HG03439 (cell line): ENCODE results near the gene C2.
A peak's percentile ranks its signal among the peaks of the same experiment; 100 is the strongest.

Experiments used
- ATAC-seq: cut with Tn5 transposase; IDR thresholded peaks from one replicate; pipeline ENCODE4 v1.9.1; 2021; ENCODE audit warnings: mild to moderate bottlenecking, moderate library complexity; ENCODE audit not compliant: unreplicated experiment

C2 gene

DNA sequence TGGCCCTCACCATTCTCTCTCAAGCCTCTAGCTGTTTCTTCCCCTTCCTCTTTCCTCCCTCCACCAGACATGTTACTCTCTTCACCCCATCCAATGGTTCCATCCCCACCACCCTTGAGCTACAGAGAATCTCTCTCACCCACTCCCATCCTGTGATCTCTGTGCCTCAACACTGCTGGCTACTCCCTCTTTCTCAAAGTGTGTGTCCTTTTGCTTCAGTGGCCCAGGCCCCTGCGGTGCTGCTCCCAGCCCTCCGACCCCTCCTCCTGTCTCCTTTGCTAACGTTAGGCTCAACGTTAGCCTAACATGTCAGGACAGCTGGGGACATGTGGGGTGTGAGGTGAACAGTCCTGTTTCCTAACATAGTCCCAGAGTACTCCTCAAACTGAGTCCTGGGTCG lies 25.4 kb downstream of the C2 start:
- ATAC-seq, result no peak

DNA sequence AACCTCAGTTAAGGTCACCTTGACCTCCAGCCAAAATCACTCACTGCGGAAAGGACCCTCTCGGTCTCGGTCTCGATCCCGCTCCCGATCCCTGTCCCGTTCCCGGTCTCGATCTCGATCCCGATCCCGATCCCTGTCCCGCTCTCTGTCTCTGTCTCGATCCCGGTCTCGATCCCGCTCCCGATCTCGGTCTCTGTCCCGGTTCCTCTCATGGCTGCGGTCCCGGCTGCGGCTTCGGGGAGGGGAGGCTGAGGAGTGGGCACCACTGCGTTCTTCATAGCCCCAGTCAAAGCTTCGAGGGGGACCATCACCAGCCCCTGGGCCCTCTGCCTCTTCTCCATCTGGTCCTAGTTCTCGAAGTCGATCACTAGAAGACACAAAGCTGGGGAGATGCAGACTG lies 27.0 kb downstream of the C2 start:
- no peak for ATAC-seq

DNA sequence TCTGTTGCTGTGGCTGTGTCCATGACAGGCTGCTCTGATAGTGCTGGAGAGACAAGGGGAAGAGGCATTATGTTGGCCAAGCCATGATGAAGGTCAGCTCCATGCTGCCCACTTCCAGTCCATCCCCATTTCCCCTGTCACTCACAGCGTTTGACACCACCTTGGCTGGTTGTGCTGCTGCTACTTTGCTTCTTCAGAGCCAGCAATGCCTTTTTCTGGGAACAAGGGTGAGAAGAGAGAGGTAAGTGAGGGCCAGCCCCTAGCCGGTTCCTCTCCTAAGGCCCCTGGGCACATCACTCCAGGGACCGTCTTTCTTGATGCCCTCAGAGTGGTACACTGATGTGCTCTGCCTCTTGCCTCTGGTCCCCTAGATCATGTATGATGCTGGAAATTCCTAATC lies 29.3 kb downstream of the C2 start:
- no peak for ATAC-seq

DNA sequence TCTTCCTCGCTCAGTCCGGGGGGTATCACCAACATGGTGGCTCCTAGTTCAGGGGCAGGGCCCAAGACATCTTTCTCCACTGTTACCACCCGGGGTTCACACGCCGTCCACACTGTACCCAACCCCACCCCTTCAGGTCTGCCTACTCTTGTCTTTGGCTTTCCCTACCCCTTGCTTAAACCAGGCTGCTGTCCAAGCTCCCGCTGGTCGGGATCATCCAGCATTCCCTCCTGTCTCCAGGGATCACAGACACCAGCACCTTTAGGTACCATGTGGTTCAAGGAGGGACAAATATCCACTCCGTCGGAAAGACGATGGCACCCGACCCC lies 30.9 kb downstream of the C2 start:
- ATAC-seq, result peak; percentile 7

DNA sequence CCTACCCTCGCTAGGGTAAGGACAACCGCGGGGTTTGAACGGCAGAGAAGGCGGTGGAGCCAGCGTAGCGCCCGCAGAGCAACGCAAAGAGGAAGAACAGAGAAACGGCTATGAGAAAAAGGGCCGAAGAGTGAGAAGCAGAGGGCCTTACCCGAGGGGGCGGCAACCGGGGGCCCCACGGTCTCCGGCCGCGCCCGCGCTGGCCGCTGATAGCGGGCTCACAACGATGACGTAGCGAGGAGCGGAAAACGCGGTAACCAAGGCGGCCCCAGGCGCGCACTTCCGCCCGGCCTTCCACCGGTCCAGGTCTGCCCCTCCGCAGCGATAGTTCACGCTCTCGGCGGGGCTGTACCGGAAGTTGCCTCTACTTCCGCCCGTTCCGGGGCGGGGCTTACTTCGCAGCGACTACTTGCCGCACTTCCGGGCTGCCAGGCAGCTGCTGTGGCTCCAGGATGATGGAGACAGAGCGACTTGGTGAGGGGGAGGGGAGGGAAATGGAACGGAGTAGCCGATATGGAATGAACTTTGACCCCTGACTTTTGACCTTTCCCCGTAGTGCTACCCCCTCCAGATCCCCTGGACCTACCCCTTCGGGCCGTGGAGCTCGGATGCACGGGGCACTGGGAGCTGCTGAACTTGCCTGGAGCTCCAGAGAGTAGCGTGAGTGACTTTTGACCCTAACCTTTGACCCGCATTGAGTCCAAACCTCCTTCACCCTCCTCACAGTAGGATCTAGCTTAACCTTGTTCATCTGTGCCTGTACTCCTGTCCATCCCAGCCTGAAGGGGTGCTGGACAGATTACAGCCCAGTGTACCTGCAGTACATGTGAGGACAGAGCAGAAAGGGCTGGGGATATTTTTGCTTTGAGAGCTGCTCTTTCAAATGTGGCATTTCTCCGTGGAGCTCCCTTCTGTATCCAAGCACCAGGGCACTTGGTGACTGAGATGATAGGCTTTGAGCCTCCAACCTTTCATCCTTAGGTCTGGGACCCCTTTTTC lies 31.5 kb downstream of the C2 start, which contains the start of the genes NELFE and SKIC2:
NELFE (minus strand) TSS at position 231 of the 999 bp plus-strand sequence. CDS start 525 bp downstream, outside the sequence.
SKIC2 (plus strand) TSS at position 435 of the 999 bp plus-strand sequence; CDS start at position 453, 18 bp downstream.
- peak; percentile 94 for ATAC-seq

DNA sequence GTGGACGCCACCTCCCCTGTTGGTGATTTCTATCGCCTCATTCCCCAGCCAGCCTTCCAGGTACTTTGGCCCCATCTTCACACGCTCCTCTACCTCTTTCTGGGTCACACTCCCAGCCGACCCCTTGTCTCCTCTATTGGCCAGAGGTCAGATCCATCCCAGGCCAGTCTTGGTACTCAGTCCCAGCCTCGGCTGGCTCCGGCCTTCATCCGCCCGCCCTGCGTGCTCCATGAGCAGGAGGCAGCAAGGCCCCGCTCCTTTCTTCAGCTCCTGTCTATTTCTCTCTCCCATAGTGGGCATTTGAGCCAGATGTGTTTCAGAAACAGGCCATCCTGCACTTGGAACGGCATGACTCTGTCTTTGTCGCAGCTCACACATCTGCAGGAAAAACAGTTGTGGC lies 34.1 kb downstream of the C2 start:
- ATAC-seq, result no peak

DNA sequence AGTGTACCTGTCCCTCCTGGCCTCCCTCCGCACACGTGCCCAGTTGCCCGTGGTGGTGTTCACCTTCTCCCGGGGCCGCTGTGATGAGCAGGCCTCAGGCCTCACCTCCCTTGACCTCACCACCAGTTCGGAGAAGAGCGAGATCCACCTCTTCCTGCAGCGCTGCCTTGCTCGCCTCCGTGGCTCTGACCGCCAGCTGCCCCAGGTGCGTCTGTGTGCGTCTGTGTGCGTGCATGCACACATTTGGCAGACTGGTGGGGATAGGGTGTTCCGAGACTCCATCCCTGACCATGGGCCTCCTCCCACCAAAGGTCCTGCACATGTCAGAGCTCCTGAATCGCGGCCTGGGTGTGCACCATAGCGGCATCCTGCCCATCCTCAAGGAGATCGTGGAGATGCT lies 36.4 kb downstream of the C2 start:
- ATAC-seq, result no peak

DNA sequence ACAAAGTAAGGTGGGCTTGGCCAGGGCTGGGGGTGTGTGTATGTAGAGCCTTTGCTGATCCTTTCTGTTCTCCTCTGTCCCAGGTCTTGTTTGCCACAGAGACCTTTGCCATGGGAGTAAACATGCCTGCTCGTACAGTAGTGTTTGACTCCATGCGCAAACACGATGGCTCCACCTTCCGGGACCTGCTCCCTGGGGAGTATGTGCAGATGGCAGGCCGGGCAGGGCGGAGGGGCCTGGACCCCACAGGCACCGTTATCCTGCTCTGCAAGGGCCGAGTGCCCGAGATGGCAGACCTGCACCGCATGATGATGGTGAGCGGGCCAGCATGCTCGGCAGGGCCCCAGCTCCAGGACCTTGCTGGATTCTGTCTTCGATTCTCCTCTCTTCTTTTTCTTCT lies 38.2 kb downstream of the C2 start:
- no peak for ATAC-seq

DNA sequence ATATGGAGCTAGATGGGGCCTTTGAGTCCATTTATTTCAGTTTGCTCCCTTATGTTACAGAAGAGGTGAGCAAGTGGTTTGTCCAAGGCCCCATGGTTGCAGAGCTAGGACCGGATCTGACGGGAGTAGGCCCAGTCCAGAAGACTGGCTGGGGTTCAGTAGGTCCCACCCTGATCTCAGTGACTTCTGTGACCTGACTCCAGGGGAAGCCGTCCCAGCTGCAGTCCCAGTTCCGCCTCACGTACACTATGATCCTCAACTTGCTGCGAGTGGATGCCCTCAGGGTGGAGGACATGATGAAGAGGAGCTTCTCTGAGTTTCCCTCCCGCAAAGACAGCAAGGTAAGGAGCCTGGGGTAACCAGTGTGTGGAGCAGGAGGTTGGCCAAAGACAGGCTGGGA lies 39.0 kb downstream of the C2 start:
- no peak for ATAC-seq

DNA sequence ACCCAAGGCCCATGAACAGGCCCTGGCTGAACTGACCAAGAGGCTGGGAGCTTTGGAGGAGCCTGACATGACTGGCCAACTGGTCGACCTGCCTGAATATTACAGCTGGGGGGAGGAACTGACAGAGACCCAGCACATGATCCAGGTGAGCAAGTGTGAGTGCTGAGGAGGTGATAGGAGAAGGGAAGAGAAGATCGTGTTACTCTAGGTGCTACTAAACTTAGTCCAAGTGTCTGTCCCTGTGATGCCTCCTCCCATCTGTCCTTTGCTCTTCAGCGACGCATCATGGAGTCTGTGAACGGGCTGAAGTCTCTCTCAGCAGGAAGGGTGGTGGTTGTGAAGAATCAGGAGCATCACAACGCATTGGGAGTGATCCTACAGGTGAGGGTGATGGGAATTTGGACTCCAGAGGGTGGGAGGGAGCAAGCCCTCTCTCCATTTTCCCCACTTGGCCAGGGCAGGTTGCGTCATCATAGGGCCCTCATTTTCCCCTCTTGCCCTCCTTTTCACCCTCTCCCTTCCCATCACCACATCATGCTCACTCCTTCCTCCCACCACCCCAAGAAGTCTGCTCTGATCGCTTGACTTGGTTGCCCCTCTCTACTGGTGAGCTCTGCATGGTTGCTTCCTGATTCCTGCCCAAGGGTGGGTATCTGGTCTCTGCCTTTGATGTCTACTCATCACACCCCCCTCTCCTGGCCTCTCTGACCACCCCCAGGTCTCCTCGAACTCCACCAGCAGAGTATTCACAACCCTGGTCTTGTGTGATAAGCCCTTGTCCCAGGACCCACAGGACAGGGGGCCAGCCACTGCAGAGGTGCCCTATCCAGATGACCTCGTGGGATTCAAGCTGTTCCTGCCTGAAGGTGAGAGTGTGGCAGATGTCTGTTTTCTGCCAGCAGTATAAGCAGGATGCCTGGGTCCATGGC lies 39.7 kb downstream of the C2 start:
- ATAC-seq, result no peak

DNA sequence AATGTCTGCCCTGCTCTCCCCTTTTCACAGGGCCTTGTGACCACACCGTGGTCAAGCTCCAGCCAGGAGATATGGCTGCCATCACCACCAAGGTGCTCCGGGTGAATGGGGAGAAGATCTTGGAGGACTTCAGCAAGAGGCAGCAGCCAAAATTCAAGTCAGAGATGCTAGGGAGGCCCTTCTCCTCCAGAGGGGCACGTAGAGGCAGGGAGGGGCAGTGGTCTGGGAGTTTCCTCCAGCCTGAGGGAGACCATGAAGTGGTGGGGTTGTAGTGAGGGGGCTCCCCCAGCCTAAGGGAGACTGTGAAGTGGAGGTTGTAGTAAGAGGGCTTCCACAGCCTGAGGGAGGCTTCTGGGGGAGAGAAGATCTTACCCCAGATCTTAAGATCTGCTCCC lies 40.4 kb downstream of the C2 start:
- no peak for ATAC-seq

DNA sequence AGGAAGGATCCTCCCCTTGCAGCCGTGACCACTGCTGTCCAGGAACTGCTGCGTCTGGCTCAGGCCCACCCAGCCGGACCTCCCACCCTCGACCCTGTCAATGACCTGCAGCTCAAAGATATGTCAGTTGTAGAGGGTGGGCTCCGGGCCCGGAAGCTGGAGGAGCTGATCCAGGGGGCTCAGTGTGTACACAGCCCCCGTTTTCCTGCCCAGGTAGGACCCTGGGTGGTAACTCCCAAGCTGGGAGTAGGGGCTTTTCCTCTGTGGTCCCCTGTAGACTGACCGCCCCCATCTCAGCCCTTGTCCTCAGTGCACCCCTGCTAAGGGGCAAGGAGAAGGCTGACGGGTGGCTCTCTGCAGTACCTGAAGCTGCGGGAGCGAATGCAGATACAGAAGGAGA lies 40.8 kb downstream of the C2 start:
- ATAC-seq, result no peak

DNA sequence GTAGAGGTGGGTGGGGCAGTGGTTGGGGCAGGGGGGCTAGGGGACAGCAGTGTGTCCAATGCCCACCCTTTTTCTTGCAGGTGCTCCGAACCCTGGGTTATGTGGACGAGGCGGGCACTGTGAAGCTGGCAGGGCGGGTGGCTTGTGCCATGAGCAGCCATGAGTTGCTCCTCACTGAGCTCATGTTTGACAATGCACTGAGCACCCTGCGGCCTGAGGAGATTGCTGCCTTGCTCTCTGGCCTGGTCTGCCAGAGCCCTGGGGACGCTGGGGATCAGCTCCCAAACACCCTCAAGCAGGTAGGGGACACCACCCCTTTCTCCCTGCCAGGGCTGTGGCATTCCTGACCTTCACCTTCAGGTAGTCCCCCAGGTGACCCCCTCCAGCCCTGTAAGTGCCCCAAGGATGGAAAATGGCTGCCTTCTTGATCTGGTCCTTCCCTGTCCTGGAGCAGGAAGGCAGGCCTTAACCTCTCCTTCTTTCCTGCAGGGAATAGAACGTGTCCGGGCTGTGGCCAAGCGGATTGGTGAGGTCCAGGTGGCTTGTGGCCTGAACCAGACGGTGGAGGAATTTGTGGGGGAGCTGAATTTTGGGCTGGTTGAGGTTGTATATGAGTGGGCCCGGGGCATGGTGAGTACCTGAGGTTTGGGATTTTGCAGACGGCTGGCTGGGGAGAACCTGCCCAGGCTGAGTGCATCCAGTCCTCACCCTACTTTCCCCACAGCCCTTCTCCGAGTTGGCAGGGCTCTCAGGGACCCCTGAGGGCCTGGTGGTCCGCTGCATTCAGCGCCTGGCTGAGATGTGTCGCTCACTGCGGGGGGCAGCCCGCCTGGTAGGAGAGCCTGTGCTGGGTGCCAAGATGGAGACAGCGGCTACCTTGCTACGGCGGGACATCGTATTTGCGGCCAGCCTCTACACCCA lies 41.5 kb downstream of the C2 start:
- ATAC-seq, result no peak

DNA sequence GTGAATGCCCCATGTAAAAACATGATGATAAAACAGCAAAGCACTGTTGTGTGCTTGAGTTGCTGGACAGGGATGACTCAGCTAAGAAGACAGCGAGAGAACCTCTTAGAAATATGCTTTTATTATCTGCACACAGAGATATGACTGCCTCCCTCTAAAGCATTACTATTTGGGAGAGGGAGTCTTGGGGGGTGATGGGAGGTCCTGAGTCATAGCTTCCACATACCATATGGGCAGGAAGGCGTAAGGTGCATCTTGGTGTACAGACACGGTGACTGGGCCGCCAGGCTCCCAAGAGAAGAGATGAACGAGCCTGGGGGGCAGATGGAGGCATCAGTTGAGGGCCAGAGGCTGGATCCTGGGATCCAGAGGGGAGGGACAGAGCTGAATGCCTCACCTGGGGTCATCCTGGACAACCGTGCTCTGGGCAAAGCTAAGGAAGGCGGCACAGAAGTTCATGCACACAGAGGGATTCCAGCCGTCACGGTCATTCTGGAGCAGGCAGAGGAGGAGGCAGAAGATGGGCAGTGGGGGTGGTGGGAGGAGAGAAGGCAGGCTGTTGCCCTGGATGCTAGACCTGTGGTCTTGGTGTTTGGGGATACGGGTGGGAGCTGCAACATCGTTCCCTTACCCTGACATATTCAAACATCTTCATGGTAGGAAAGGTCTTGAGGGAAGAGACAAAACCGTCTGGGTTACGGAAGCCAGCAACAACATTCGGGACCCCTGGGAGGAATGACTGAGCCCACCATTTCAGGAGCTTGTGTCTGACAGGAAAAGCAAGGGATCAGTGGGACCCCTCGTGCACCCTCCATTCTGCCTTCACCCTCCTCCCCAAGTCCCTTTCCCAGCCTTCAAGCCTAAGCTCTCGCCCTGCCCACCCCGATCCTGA lies 42.4 kb downstream of the C2 start:
- ATAC-seq, result no peak

DNA sequence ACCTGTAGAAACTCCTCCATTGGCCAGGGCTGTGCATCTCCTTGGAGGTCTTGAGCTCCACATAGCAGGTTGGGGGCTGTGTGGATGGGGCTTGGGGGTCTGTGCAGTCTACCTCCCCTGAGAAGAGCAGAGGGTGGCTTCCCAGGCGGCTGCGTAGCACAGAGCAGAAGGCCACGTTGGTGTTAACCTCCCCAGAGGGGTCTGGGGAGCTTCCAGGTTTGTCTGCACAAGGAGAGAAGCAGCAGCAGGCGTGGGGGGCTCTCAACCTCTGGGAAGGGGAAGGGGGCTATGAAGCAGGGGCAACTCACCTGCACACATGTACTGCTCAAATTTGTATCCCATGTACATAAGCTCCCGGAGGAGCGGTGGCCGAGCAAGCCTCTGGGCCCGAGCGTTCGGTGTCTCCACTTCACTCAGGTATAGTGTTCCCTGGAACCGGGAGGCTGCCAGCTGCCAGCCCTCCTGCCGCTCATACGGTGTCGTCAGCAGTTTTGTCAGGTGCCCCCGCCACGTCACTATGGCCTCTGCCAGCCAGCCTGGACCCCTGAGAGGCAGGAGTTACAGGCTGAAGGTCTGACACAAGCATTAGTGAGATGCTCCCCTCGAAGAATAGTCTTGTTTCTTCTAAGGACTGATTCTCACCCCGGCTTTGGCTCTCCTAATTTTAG lies 43.2 kb downstream of the C2 start:
- no peak for ATAC-seq

DNA sequence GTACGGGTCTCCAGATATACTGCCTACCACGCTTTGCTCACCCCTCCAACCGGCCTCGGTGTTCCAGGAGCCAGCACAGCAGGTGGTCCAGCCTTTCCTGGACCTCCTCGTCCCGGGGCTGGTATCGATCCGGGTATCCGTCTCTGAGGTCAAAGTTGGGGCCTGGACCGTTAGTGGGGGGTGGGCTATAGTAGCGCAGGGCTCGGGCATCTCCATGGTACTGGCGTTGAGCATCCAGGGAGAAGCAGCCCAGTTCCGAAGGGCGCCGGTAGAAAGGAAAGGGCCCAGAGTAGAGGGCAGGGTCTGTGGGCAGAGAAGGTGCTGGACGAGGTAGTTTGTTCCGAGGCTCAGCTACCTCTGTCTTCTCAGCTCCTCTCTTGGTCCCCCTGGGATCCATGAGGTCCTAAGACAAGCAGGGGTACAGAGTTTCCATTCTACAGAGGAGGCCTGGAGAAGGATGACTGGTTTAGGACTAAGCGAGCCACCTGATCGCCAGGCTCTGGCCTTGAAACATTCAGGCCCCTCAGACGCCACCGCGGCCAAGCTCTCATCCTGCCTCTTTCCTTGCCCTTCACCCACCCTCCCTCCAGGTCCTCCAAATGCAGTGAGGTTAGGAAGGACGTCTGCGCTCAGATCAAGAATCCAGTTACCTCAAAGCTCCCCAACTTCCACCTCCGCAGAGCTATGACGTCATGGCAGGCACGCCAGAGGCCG lies 43.9 kb downstream of the C2 start:
- ATAC-seq, result no peak

DNA sequence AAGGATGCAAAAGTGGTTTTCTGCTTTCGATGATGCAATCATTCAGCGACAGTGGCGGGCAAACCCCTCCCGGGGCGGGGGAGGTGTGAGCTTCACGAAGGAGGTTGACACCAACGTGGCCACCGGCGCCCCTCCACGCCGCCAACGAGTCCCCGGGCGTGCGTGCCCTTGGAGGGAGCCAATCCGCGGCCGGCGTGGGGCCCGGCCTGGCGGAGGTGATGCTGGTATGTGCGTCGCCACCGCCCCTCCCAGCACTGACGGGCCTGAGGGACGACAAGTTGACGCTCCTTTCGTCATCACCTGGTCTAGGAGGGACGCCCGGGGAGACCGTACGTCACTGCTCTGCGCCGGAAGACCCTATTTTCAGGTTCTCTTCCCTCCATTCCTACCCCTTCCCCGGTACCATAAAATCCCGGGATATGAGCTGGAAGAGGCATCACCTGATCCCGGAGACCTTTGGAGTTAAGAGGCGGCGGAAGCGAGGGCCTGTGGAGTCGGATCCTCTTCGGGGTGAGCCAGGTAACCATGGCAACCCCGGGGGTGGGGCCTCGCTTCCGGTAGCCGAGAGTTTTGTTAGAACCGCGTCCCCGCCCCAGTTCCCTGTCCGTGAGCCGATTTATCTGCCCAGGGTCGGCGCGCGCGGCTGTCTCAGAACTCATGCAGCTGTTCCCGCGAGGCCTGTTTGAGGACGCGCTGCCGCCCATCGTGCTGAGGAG lies 44.6 kb downstream of the C2 start, which contains the start of gene DXO:
DXO (minus strand) TSS at position 146 of the 716 bp plus-strand sequence. CDS start 463 bp downstream, outside the sequence.
- peak; percentile 83 for ATAC-seq
